ENCODE measurements around the gene BMP6.

The BMP6 gene

DNA sequence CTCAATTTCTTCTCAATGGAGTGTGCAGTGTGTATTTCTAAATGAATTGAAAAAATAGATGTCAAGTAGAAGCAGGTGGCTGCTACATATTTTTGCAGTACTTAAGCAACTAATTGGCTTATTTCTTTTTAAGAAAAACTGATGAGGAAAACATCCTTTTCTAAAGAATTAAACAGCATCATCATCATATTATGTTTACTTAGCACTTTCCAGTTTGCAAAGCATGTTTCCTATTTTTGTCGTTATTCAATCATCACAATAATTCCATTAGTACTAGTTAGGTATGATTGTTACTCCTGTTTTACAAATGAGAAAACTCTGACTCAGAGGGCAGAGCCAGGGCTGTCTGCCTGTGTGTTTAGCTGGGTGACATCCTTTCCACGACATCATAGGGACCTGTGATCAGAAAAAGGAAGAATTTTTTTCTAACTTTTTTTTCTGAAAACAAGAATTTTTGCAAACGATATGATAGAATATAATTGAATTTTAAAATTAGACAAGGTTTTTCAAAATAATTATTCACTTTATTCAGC, 22.7 kb upstream of the BMP6 start:
- no peak overlapping the region for H3K4me2 ChIP-seq (ENCODE audit: low read depth, low read length)
- H3K4me1 ChIP-seq (ENCODE audit: low read length) = no peaks in the 10 kb centered on the region
- H3K79me2 ChIP-seq (ENCODE audit: low read length) = no peaks in the 10 kb centered on the region
- H3K9ac ChIP-seq (ENCODE audit: low read length) = no peak overlapping the region
- H3K4me3 ChIP-seq (ENCODE audit: low read length) = no peak overlapping the region
- H3K36me3 ChIP-seq (replicated peaks; ENCODE audit: insufficient read depth, low read length) = no peaks in the 10 kb centered on the region
- no peak for DNase-seq
- no peaks in the 10 kb centered on the region for H3K9me3 ChIP-seq (replicated peaks; ENCODE audit: insufficient read depth, low read length)
- H2AFZ ChIP-seq (ENCODE audit: low read length) = no peak overlapping the region
- H4K20me1 ChIP-seq (ENCODE audit: insufficient read depth, low read length) = no peaks in the 10 kb centered on the region
- no peaks in the 10 kb centered on the region for H3K9me2 ChIP-seq (replicated peaks; ENCODE audit: insufficient read depth, low read length)
- no peak overlapping the region for H3K27ac ChIP-seq (ENCODE audit: low read length)
- H3K27me3 ChIP-seq (replicated peaks; ENCODE audit: insufficient read depth, low read length) = no peaks in the 10 kb centered on the region
- no peak for TF ChIP-seq EZH2 (optimal IDR thresholded peaks at IDR 0.05; ENCODE audit: low read depth, low read length)
- TF ChIP-seq EZH2phosphoT487 (IDR thresholded peaks at IDR 0.05; ENCODE audit: low read length) = no peak
- TF ChIP-seq, protein P1, sequence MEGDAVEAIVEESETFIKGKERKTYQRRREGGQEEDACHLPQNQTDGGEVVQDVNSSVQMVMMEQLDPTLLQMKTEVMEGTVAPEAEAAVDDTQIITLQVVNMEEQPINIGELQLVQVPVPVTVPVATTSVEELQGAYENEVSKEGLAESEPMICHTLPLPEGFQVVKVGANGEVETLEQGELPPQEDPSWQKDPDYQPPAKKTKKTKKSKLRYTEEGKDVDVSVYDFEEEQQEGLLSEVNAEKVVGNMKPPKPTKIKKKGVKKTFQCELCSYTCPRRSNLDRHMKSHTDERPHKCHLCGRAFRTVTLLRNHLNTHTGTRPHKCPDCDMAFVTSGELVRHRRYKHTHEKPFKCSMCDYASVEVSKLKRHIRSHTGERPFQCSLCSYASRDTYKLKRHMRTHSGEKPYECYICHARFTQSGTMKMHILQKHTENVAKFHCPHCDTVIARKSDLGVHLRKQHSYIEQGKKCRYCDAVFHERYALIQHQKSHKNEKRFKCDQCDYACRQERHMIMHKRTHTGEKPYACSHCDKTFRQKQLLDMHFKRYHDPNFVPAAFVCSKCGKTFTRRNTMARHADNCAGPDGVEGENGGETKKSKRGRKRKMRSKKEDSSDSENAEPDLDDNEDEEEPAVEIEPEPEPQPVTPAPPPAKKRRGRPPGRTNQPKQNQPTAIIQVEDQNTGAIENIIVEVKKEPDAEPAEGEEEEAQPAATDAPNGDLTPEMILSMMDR (IDR thresholded peaks at IDR 0.05; ENCODE audit: low read length) = no peak
- no peaks in the 10 kb centered on the region for H3F3A ChIP-seq (ENCODE audit: insufficient read depth, low read length)

DNA sequence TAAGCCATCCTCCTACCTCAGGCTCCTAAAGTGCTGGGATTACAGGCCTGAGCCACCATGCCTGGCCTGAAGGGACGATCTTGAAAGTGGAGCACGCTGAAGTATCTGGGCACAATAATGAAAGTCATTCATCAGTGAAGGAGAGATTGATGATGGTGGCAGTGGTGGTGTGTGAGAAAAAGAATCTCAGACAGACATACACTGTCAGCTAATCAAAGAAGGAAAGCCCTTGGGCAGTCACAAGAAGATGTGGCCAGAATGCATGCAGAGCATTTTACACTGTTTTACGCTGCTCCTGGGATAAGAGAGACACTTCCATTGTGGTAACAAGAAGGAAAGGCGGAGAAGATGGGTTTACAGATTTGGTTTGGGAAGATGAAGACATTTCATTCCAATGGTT, 20.4 kb upstream of the BMP6 start:
- Histone ChIP-seq H2AFZ (ENCODE audit: low read length) (no peak overlapping the region), H3K36me3 (replicated peaks; ENCODE audit: insufficient read depth, low read length) (no peaks in the 10 kb centered on the region), H3K27me3 (replicated peaks; ENCODE audit: insufficient read depth, low read length) (no peaks in the 10 kb centered on the region), H3K9ac (ENCODE audit: low read length) (no peak overlapping the region), H3F3A (ENCODE audit: insufficient read depth, low read length) (no peaks in the 10 kb centered on the region), H3K9me3 (replicated peaks; ENCODE audit: insufficient read depth, low read length) (no peaks in the 10 kb centered on the region), H3K79me2 (ENCODE audit: low read length) (no peaks in the 10 kb centered on the region), H3K4me3 (ENCODE audit: low read length) (no peak overlapping the region), H3K4me1 (ENCODE audit: low read length) (no peaks in the 10 kb centered on the region), H3K9me2 (replicated peaks; ENCODE audit: insufficient read depth, low read length) (no peaks in the 10 kb centered on the region), H3K27ac (ENCODE audit: low read length) (no peak overlapping the region), H4K20me1 (ENCODE audit: insufficient read depth, low read length) (no peaks in the 10 kb centered on the region), H3K4me2 (ENCODE audit: low read depth, low read length) (no peak overlapping the region)
- DNase-seq = no peak
- TF ChIP-seq EZH2 (optimal IDR thresholded peaks at IDR 0.05; ENCODE audit: low read depth, low read length) (no peak), EZH2phosphoT487 (IDR thresholded peaks at IDR 0.05; ENCODE audit: low read length) (no peak)
- TF ChIP-seq, protein P1 (IDR thresholded peaks at IDR 0.05; ENCODE audit: low read length) = no peak

DNA sequence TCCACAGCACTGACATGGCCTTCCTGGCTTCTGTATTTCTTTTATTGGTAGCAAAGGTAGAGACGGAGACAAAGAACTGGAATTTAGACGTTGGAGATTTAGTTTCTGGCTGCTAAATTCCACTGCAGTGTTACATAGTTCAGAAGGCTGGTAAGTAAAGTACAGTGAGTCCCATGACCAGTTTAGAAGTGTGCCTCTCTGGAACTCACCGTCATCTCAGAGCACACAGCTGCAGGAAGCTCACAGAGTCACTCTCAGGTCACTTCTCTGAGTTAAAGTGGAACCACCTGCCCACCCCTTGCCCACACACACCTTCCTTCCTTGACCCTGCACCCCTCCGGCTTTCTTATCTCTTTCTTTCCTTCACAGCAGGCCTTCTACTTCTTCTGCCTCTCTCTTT, 19.6 kb upstream of the BMP6 start:
- H2AFZ ChIP-seq (ENCODE audit: low read length) = no peak overlapping the region
- TF ChIP-seq EZH2phosphoT487 (IDR thresholded peaks at IDR 0.05; ENCODE audit: low read length) (no peak), EZH2 (optimal IDR thresholded peaks at IDR 0.05; ENCODE audit: low read depth, low read length) (no peak)
- TF ChIP-seq, protein P1 (IDR thresholded peaks at IDR 0.05; ENCODE audit: low read length) = no peak
- DNase-seq = no peak
- H3K4me1 ChIP-seq (ENCODE audit: low read length) = no peaks in the 10 kb centered on the region
- no peaks in the 10 kb centered on the region for H3F3A ChIP-seq (ENCODE audit: insufficient read depth, low read length)
- no peaks in the 10 kb centered on the region for H3K9me3 ChIP-seq (replicated peaks; ENCODE audit: insufficient read depth, low read length)
- H3K9me2 ChIP-seq (replicated peaks; ENCODE audit: insufficient read depth, low read length) = no peaks in the 10 kb centered on the region
- H3K9ac ChIP-seq (ENCODE audit: low read length) = no peak overlapping the region
- H3K27me3 ChIP-seq (replicated peaks; ENCODE audit: insufficient read depth, low read length) = no peaks in the 10 kb centered on the region
- no peak overlapping the region for H3K27ac ChIP-seq (ENCODE audit: low read length)
- H4K20me1 ChIP-seq (ENCODE audit: insufficient read depth, low read length) = no peaks in the 10 kb centered on the region
- no peak overlapping the region for H3K4me2 ChIP-seq (ENCODE audit: low read depth, low read length)
- no peak overlapping the region for H3K4me3 ChIP-seq (ENCODE audit: low read length)
- no peaks in the 10 kb centered on the region for H3K79me2 ChIP-seq (ENCODE audit: low read length)
- no peaks in the 10 kb centered on the region for H3K36me3 ChIP-seq (replicated peaks; ENCODE audit: insufficient read depth, low read length)

All from MM.1S (cell line).